PC-3 (cell line): ENCODE results near the gene HARS1.

Experiments used
- CTCF ChIP-seq: fragments of 300-600 bp; sonication (generic); conservative IDR thresholded peaks from 2 replicates; pipeline ENCODE4 v1.5.1; 2017; ENCODE audit warnings: antibody characterized with exemption, low read depth, mild to moderate bottlenecking, low read length
- EZH2 ChIP-seq: fragments of 300-600 bp; sonication (generic); IDR thresholded peaks from one replicate; pipeline ENCODE4 v1.6.1; 2017; ENCODE audit warnings: antibody characterized with exemption, mild to moderate bottlenecking, low read length; ENCODE audit not compliant: unreplicated experiment
- EZH2phosphoT487 ChIP-seq: fragments of 300-600 bp; sonication (generic); IDR thresholded peaks from 2 replicates; pipeline ENCODE4 v1.6.1; 2018; ENCODE audit warnings: mild to moderate bottlenecking, antibody characterized with exemption, low read length, borderline replicate concordance

- TF ChIP-seq CTCF: no peak
- no peak for TF ChIP-seq EZH2
- TF ChIP-seq EZH2phosphoT487: no peak
Observed at GRCh38 chr5:140658870-140659269, 32.3 kb downstream of the HARS1 start.
